Stimulated activated CD8-positive, alpha-beta memory T cell treated with anti-CD3 and anti-CD28 coated beads, Interleukin-7, amount 100 ng/mL, for 4 hours (primary cell): Measurements from ENCODE around the gene C10orf143.
"Not testable (repeated sequence)": the region's sequence is repeated elsewhere in the genome, so short reads cannot be mapped to it uniquely, and the experiment has no call there.

Experiments used
- DNase-seq, 2 donors: peaks; one replicate each; pipeline ENCODE4 v3.0.0-alpha.2; 2020; ENCODE audit warnings: low read depth in 2 of 2

C10orf143 gene

GRCh38 chr10:130036296-130037065 lies 74.1 kb downstream of the C10orf143 start:
- no peak for DNase-seq

- DNase-seq = no peak
These were observed 81.4 kb downstream of the C10orf143 start for GRCh38 chr10:130029209-130029608.

GRCh38 chr10:130028465-130028819 lies 82.2 kb downstream of the C10orf143 start:
- DNase-seq = no peak

- no peak for DNase-seq
These were observed 82.7 kb downstream of the C10orf143 start for GRCh38 chr10:130027716-130028464.

GRCh38 chr10:130026670-130027456 lies 83.8 kb downstream of the C10orf143 start:
- no peak for DNase-seq

GRCh38 chr10:130025811-130026485 lies 84.7 kb downstream of the C10orf143 start:
- no peak for DNase-seq

- DNase-seq = no peak
These were observed 85.3 kb downstream of the C10orf143 start for GRCh38 chr10:130025326-130025725.

GRCh38 chr10:130024779-130025325 lies 85.8 kb downstream of the C10orf143 start:
- DNase-seq = no peak

GRCh38 chr10:130024326-130024725 lies 86.3 kb downstream of the C10orf143 start:
- not testable (repeated sequence) for DNase-seq

GRCh38 chr10:130023454-130024230 lies 87.0 kb downstream of the C10orf143 start:
- no peak for DNase-seq

- no peak for DNase-seq
These were observed 87.9 kb downstream of the C10orf143 start for GRCh38 chr10:130022511-130023299.

- no peak for DNase-seq
These were observed 88.5 kb downstream of the C10orf143 start for GRCh38 chr10:130022086-130022485.

GRCh38 chr10:130021383-130021950 lies 89.2 kb downstream of the C10orf143 start:
- no peak for DNase-seq

- DNase-seq = no peak
These were observed 89.8 kb downstream of the C10orf143 start for GRCh38 chr10:130020651-130021382.

- DNase-seq = no peak
These were observed 91.9 kb downstream of the C10orf143 start for GRCh38 chr10:130018730-130019185.

- no peak for DNase-seq
These were observed 92.4 kb downstream of the C10orf143 start for GRCh38 chr10:130018265-130018664.

GRCh38 chr10:130017631-130018022 lies 93.0 kb downstream of the C10orf143 start:
- DNase-seq = no peak

- no peak for DNase-seq
These were observed 93.5 kb downstream of the C10orf143 start for GRCh38 chr10:130016993-130017630.
